Amygdala (tissue), 56 donors: ENCODE results near the gene CMSS1.
"Not testable (repeated sequence)": the region's sequence is repeated elsewhere in the genome, so short reads cannot be mapped to it uniquely, and the experiment has no call there.

ENCODE experiments used
- DNase-seq, 56 donors: peaks; one replicate each; lab custom pipeline; 2025; lab: John Stamatoyannopoulos, UW

The CMSS1 gene

GRCh38 chr3:100042166-100042981 is 224.7 kb downstream of the CMSS1 start:
- DNase-seq, result no peak

GRCh38 chr3:100043271-100043670 is 225.6 kb downstream of the CMSS1 start:
- no peak for DNase-seq

- no peak for DNase-seq
These were observed 226.7 kb downstream of the CMSS1 start for GRCh38 chr3:100044369-100044768.

GRCh38 chr3:100045696-100046095 is 228.0 kb downstream of the CMSS1 start:
- DNase-seq, result peak in 13 of 56 donors; percentile 0 to 29 (median 7)

- DNase-seq, result no peak
These were observed 229.3 kb downstream of the CMSS1 start for GRCh38 chr3:100046986-100047385.

- no peak for DNase-seq
These were observed 229.9 kb downstream of the CMSS1 start for GRCh38 chr3:100047455-100048141.

GRCh38 chr3:100048248-100048647 is 230.6 kb downstream of the CMSS1 start:
- DNase-seq, result no peak

GRCh38 chr3:100051513-100051912 is 233.9 kb downstream of the CMSS1 start:
- DNase-seq, result not testable (repeated sequence)

GRCh38 chr3:100053951-100054620 is 236.4 kb downstream of the CMSS1 start:
- DNase-seq, result no peak

GRCh38 chr3:100057716-100058575 is 240.3 kb downstream of the CMSS1 start:
- no peak for DNase-seq

GRCh38 chr3:100059472-100059871 is 241.8 kb downstream of the CMSS1 start:
- no peak for DNase-seq

- no peak for DNase-seq
These were observed 243.2 kb downstream of the CMSS1 start for GRCh38 chr3:100060685-100061484.

GRCh38 chr3:100062665-100063064 is 245.0 kb downstream of the CMSS1 start:
- DNase-seq, result no peak

- DNase-seq, result no peak
These were observed 246.3 kb downstream of the CMSS1 start for GRCh38 chr3:100063929-100064461.

GRCh38 chr3:100067589-100067988 is 249.9 kb downstream of the CMSS1 start:
- no peak for DNase-seq

GRCh38 chr3:100068826-100069225 is 251.2 kb downstream of the CMSS1 start:
- DNase-seq, result peak in 39 of 56 donors; percentile 3 to 65 (median 23)

GRCh38 chr3:100069472-100069871 is 251.8 kb downstream of the CMSS1 start:
- DNase-seq, result no peak

- DNase-seq, result no peak
These were observed 254.8 kb downstream of the CMSS1 start for GRCh38 chr3:100072326-100073048.
